Colonic mucosa (tissue), 4 donors: ENCODE results near the gene ZNF3. TPM values are rescaled to one million over a fixed set of nuclear protein-coding genes. Genes with fewer than 3 reads are reported as not detected.
"Not testable (repeated sequence)": the region's sequence is repeated elsewhere in the genome, so short reads cannot be mapped to it uniquely, and the experiment has no call there.

Experiments used
- DNase-seq: peaks from one replicate; pipeline ENCODE4 v3.0.0-alpha.2; 2020
- H3K27ac ChIP-seq: fragments of 200-600 bp; one replicate; pipeline ENCODE4 v1.8.0; 2021
- H3K27me3 ChIP-seq: fragments of 200-600 bp; one replicate; pipeline ENCODE4 v1.8.0; 2021
- H3K36me3 ChIP-seq: fragments of 200-600 bp; one replicate; pipeline ENCODE4 v1.8.0; 2021
- H3K4me1 ChIP-seq: fragments of 200-600 bp; one replicate; pipeline ENCODE4 v1.8.0; 2021; ENCODE audit warnings: mild to moderate bottlenecking
- H3K4me3 ChIP-seq: fragments of 200-600 bp; one replicate; pipeline ENCODE4 v1.8.0; 2021
- H3K9ac ChIP-seq, 2 donors: one replicate each; pipeline ENCODE4 v1.7.0; 2013; ENCODE audit warnings: control low read depth in 2 of 2, low read depth in 2 of 2, low read length in 2 of 2
- H3K9me3 ChIP-seq: fragments of 200-600 bp; one replicate; pipeline ENCODE4 v1.8.0; 2021
- CTCF ChIP-seq: fragments of 200-600 bp; IDR thresholded peaks from one replicate; pipeline ENCODE4 v1.8.0; 2022; ENCODE audit warnings: antibody characterized with exemption, mild to moderate bottlenecking
- intact Hi-C: fragments of 100-400 bp; cut with DNase I; formaldehyde crosslinking; loops from one replicate; pipeline ENCODE4 v1.14.1; 2022
- total RNA-seq, 2 donors: library from RNA; stranded (reverse); fragmentation: NEBNext Ultra II Directional in 1 of 2; extraction: Animal tissue kit (Norgen Biotek cat#: 25700) in 1 of 2; gene quantifications; one replicate each; pipeline ENCODE4 v1.2.1, GENCODE V29; 2021
- donor health status: healthy.
- donor health status: DM: no; HTN: no; CAD: no.
- donor health status: DM: no; HTN: no; CAD: no.

Gene ZNF3
- total RNA-seq, result 10 to 100 TPM; 30.1 to 31.9 TPM

- DNase-seq, result peak; percentile 99
- intact Hi-C loops, result loop anchor here (5.0 kb wide), 2 partner anchors 34 to 89 kb away; partner anchors contain the start of gene ZSCAN21
- peak within 1 kb of the TSS; percentile 96 to 99 for H3K9ac ChIP-seq
Observed at GRCh38 chr7:100081535-100082102, at the start of gene ZNF3. Gene ZNF3 (minus strand): TSS chr7:100081723. CDS start chr7:100077357, 4,366 bp downstream.

GRCh38 chr7:100130608-100131453 is 49.3 kb upstream of the ZNF3 start:
- peaks cover 8% of the 10 kb centered on the region for H3K4me1 ChIP-seq
- DNase-seq, result peak; percentile 91
- peak; percentile 88 for TF ChIP-seq CTCF
- H3K27me3 ChIP-seq, result no peaks in the 10 kb centered on the region
- intact Hi-C loops, result loop anchor here (5.0 to 10.0 kb wide), 2 partner anchors 139 to 214 kb away; no protein-coding TSS in a partner anchor
- H3K9ac ChIP-seq, result peak overlapping the region in 1 of 2 donors; percentile 73
- no peaks in the 10 kb centered on the region for H3K36me3 ChIP-seq
- H3K27ac ChIP-seq, result no peak overlapping the region
- peak overlapping the region; percentile 20 for H3K4me3 ChIP-seq
- H3K9me3 ChIP-seq, result no peaks in the 10 kb centered on the region

More at GRCh38 chr7:100081535-100082102, at the start of gene ZNF3:
- no peaks in the 10 kb centered on the region for H3K9me3 ChIP-seq
- H3K4me3 ChIP-seq, result peak within 1 kb of the TSS; percentile 97
- H3K27ac ChIP-seq, result peak within 1 kb of the TSS; percentile 82
- H3K27me3 ChIP-seq, result no peaks in the 10 kb centered on the region
- peaks cover 19% of the 10 kb centered on the region for H3K4me1 ChIP-seq
- peak; percentile 94 for TF ChIP-seq CTCF
- no peaks in the 10 kb centered on the region for H3K36me3 ChIP-seq

- H3K4me1 ChIP-seq, result peaks cover 12% of the 10 kb centered on the region
- H3K9me3 ChIP-seq, DNase-seq, H3K27me3 ChIP-seq, H3K9ac ChIP-seq, H3K4me3 ChIP-seq, H3K27ac ChIP-seq, H3K36me3 ChIP-seq: not testable (repeated sequence)
- intact Hi-C loops, result loop anchor here (5.0 to 10.0 kb wide), 2 partner anchors 138 to 215 kb away; no protein-coding TSS in a partner anchor
Observed at GRCh38 chr7:100130220-100130607, 48.7 kb upstream of the ZNF3 start.

- no peak for TF ChIP-seq CTCF
- Histone ChIP-seq H3K27me3 (no peaks in the 10 kb centered on the region), H3K36me3 (no peaks in the 10 kb centered on the region), H3K4me1 (peaks cover 17% of the 10 kb centered on the region), H3K4me3 (no peak overlapping the region), H3K27ac (no peak overlapping the region), H3K9me3 (no peaks in the 10 kb centered on the region), H3K9ac (peak overlapping the region in 1 of 2 donors; percentile 81)
- intact Hi-C loops, result no loop called here
- DNase-seq, result no peak
Observed at GRCh38 chr7:100128637-100128963, 47.1 kb upstream of the ZNF3 start.

- DNase-seq, result peak; percentile 41
- intact Hi-C loops, result no loop called here
- Histone ChIP-seq H3K27me3 (no peaks in the 10 kb centered on the region), H3K27ac (peak overlapping the region; percentile 100), H3K9me3 (no peaks in the 10 kb centered on the region), H3K9ac (peak overlapping the region; percentile 81 to 98), H3K36me3 (no peaks in the 10 kb centered on the region), H3K4me1 (peaks cover 17% of the 10 kb centered on the region), H3K4me3 (peak overlapping the region; percentile 88)
- TF ChIP-seq CTCF, result no peak
Observed at GRCh38 chr7:100127866-100128636, 46.5 kb upstream of the ZNF3 start.
